ENCODE measurements around the gene SPRY2. TPM values are rescaled to one million over a fixed set of nuclear protein-coding genes. Genes with fewer than 3 reads are reported as not detected.

Gene SPRY2
- total RNA-seq, 1 donor from 2014 or later = 57.7 TPM

- DNase-seq (ENCODE audit: low spot score in 2 of 2, unreplicated experiment in 2 of 2) = no peak
- H3K9me3 Mint-ChIP-seq = peaks cover 15% of the 10 kb centered on the region
- H3K4me1 Mint-ChIP-seq = peaks cover 7% of the 10 kb centered on the region
- no peak overlapping the region for H3K4me3 Mint-ChIP-seq
- H3K27ac Mint-ChIP-seq = no peak overlapping the region
- H3K36me3 Mint-ChIP-seq = peaks cover 21% of the 10 kb centered on the region
- TF ChIP-seq CTCF (IDR thresholded peaks at IDR 0.05; ENCODE audit: unreplicated experiment) = no peak
- no peaks in the 10 kb centered on the region for H3K27me3 Mint-ChIP-seq (ENCODE audit: low read depth)
These were observed 21.9 kb downstream of the SPRY2 start for GRCh38 chr13:80319004-80319403.

- Mint-ChIP-seq H3K9me3 (peaks cover 9% of the 10 kb centered on the region), H3K36me3 (peaks cover 11% of the 10 kb centered on the region), H3K27ac (no peak overlapping the region), H3K4me1 (peaks cover 14% of the 10 kb centered on the region), H3K4me3 (no peak overlapping the region), H3K27me3 (ENCODE audit: low read depth) (no peaks in the 10 kb centered on the region)
- DNase-seq (ENCODE audit: low spot score in 2 of 2, unreplicated experiment in 2 of 2) = no peak
- TF ChIP-seq CTCF (IDR thresholded peaks at IDR 0.05; ENCODE audit: unreplicated experiment) = no peak
These were observed 25.9 kb downstream of the SPRY2 start for GRCh38 chr13:80314711-80315653.

GRCh38 chr13:80313668-80314256, 27.2 kb downstream of the SPRY2 start:
- H3K36me3 Mint-ChIP-seq = peaks cover 3% of the 10 kb centered on the region
- no peak for DNase-seq (ENCODE audit: low spot score in 2 of 2, unreplicated experiment in 2 of 2)
- H3K9me3 Mint-ChIP-seq = no peaks in the 10 kb centered on the region
- TF ChIP-seq CTCF (IDR thresholded peaks at IDR 0.05; ENCODE audit: unreplicated experiment) = no peak
- no peak overlapping the region for H3K4me3 Mint-ChIP-seq
- no peaks in the 10 kb centered on the region for H3K27me3 Mint-ChIP-seq (ENCODE audit: low read depth)
- peaks cover 14% of the 10 kb centered on the region for H3K4me1 Mint-ChIP-seq
- H3K27ac Mint-ChIP-seq = no peak overlapping the region

DNA sequence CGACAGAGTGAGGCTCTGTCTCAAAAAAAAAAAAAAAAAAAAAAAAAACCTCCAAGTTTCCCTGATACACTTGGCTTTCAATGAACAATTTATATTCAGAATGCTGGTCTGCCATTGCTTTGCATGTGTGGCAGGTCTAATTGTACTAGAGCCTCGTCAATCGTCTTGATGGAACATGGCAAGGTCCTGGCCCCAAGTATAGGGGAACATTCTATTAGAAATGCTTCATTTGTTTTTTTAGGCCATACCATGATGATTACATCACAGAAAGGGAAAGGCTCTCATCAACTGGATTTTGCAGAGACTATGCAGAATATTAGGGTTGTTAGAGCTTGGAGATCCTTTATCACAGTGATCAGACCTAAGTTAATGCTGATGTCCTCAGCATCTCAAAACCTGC, 28.0 kb downstream of the SPRY2 start:
- H3K27ac Mint-ChIP-seq = no peak overlapping the region
- H3K4me3 Mint-ChIP-seq = no peak overlapping the region
- H3K9me3 Mint-ChIP-seq = no peaks in the 10 kb centered on the region
- DNase-seq (ENCODE audit: low spot score in 2 of 2, unreplicated experiment in 2 of 2) = no peak
- H3K27me3 Mint-ChIP-seq (ENCODE audit: low read depth) = no peaks in the 10 kb centered on the region
- no peak for TF ChIP-seq CTCF (IDR thresholded peaks at IDR 0.05; ENCODE audit: unreplicated experiment)
- H3K36me3 Mint-ChIP-seq = no peaks in the 10 kb centered on the region
- H3K4me1 Mint-ChIP-seq = peaks cover 16% of the 10 kb centered on the region

- Mint-ChIP-seq H3K9me3 (no peaks in the 10 kb centered on the region), H3K4me3 (no peak overlapping the region), H3K36me3 (no peaks in the 10 kb centered on the region), H3K27me3 (ENCODE audit: low read depth) (no peaks in the 10 kb centered on the region), H3K4me1 (peaks cover 22% of the 10 kb centered on the region), H3K27ac (no peak overlapping the region)
- TF ChIP-seq CTCF (IDR thresholded peaks at IDR 0.05; ENCODE audit: unreplicated experiment) = no peak
- no peak for DNase-seq (ENCODE audit: low spot score in 2 of 2, unreplicated experiment in 2 of 2)
These were observed 28.8 kb downstream of the SPRY2 start for GRCh38 chr13:80312012-80312704.
